Bronchial epithelial cell (primary cell): ENCODE measurements around the gene TRAPPC13. TPM values are rescaled to one million over a fixed set of nuclear protein-coding genes. Genes with fewer than 3 reads are reported as not detected.

Experiments used
- DNase-seq: peaks from one replicate; pipeline ENCODE4 v3.0.0-alpha.2; 2010; ENCODE audit warnings: low read depth
- FAIRE-seq: peaks from 2 replicates; lab custom pipeline; 2011; peaks lifted over from hg19 to GRCh38; lab: Jason Lieb, UNC
- H3K27me3 ChIP-seq: 2 replicates; pipeline ENCODE4 v1.5.1; 2011; ENCODE audit warnings: low read length; ENCODE audit not compliant: control insufficient read depth, insufficient read depth
- H3K36me3 ChIP-seq: 2 replicates; pipeline ENCODE4 v1.5.1; 2011; ENCODE audit warnings: low read length; ENCODE audit not compliant: control insufficient read depth, insufficient read depth
- H3K4me3 ChIP-seq: 2 replicates; pipeline ENCODE4 v1.5.1; 2011; ENCODE audit warnings: mild to moderate bottlenecking, low read depth, low read length, control low read depth
- total RNA-seq: library from RNA; depleted of rRNA; stranded (reverse); fragments of >200 nt; gene quantifications from 2 replicates; pipeline ENCODE4 v1.2.1, GENCODE V29; 2014
- TF ChIP-seq, protein P1 (sequence below): IDR thresholded peaks from 2 replicates; pipeline ENCODE4 v1.5.1; 2011; ENCODE audit warnings: mild to moderate bottlenecking, moderate library complexity, low read length, control low read depth, inconsistent platforms; ENCODE audit not compliant: insufficient read depth, severe bottlenecking

TRAPPC13 gene
- total RNA-seq, 1 donor from 2014 or later = 21.6 TPM

DNA sequence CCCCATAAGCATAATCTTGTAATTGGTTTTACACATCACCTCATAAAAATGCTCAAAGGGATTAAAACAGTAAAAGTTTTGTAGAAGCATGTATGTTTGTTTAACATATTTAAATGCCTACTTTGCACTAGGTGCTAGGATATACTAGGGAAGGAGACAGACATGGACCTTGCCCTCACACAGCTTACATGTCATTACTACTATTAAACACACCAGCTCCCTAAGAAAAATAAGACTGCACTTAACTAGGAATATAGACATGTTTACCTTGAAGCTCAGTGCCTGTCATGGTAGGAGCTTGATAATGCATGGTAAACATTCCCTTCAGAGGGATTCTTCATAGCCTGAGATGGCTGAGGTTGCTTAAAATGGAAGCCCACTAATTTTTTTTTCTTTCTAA, 6.2 kb downstream of the TRAPPC13 start:
- Histone ChIP-seq H3K4me3 (no peak overlapping the region), H3K36me3 (peaks cover 2% of the 10 kb centered on the region), H3K27me3 (no peaks in the 10 kb centered on the region)
- no peak for DNase-seq
- TF ChIP-seq, protein P1, sequence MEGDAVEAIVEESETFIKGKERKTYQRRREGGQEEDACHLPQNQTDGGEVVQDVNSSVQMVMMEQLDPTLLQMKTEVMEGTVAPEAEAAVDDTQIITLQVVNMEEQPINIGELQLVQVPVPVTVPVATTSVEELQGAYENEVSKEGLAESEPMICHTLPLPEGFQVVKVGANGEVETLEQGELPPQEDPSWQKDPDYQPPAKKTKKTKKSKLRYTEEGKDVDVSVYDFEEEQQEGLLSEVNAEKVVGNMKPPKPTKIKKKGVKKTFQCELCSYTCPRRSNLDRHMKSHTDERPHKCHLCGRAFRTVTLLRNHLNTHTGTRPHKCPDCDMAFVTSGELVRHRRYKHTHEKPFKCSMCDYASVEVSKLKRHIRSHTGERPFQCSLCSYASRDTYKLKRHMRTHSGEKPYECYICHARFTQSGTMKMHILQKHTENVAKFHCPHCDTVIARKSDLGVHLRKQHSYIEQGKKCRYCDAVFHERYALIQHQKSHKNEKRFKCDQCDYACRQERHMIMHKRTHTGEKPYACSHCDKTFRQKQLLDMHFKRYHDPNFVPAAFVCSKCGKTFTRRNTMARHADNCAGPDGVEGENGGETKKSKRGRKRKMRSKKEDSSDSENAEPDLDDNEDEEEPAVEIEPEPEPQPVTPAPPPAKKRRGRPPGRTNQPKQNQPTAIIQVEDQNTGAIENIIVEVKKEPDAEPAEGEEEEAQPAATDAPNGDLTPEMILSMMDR = no peak
- FAIRE-seq = no peak

DNA sequence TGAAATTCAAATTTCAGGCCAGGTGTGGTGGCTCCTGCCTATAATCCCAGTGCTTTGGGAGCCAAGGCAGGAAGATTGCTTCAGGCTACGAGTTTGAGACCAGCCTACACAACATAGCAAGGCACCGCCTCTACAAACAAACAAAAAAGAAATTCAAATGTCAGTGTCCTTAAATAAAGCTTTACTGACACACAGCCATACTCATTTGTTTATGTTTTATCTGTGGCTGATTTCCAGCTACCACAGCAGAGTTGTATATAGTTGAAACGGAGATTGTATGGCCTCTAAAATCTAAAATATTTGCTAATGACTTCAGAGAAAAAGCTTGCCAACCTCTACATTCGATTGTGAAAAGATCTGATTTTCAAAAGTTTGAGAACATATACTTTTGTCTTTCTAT, 15.4 kb downstream of the TRAPPC13 start:
- Histone ChIP-seq H3K4me3 (no peak overlapping the region), H3K27me3 (no peaks in the 10 kb centered on the region), H3K36me3 (peaks cover 2% of the 10 kb centered on the region)
- DNase-seq = no peak
- TF ChIP-seq, protein P1 = no peak
- no peak for FAIRE-seq

DNA sequence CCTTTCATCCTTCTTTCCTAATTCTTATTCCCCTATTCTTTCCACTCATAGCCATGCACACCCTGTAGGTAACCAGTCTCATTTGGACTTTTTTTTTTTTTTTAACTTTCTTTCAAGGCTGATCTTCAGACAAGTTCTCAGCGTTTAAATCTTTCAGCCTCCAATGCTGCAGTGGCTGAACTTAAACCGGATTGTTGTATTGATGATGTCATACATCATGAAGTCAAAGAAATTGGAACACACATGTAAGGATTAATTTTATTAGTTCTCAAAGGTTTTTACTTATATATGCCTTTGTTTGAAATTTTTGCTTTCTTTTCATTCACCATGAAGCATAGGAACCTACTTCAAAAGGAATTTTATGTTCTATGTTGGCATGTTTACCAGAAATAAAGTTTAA, 22.1 kb downstream of the TRAPPC13 start:
- Histone ChIP-seq H3K27me3 (no peaks in the 10 kb centered on the region), H3K4me3 (no peak overlapping the region), H3K36me3 (no peaks in the 10 kb centered on the region)
- FAIRE-seq (no peak), DNase-seq (no peak)
- TF ChIP-seq, protein P1 = no peak

DNA sequence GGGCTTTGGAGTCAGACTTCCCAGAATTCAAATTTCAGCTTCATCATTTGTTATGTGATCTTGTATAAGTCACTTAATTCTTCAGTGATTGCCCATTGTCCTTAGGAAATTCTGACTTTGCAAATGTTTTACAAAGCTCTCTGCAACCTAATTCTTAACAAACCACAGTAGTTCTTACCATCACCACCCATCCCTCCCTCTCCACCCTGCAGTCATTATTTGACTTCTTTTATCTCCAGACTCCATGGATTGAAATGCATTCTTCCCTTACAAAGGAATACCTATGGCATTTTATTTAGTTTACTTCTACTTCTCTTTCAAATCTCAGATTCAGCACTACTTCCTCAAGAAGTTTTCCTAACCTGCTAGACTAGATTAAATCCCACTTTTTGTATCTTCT, 23.1 kb downstream of the TRAPPC13 start:
- no peak for FAIRE-seq
- Histone ChIP-seq H3K4me3 (no peak overlapping the region), H3K27me3 (no peaks in the 10 kb centered on the region), H3K36me3 (no peaks in the 10 kb centered on the region)
- no peak for DNase-seq
- TF ChIP-seq, protein P1 = no peak

DNA sequence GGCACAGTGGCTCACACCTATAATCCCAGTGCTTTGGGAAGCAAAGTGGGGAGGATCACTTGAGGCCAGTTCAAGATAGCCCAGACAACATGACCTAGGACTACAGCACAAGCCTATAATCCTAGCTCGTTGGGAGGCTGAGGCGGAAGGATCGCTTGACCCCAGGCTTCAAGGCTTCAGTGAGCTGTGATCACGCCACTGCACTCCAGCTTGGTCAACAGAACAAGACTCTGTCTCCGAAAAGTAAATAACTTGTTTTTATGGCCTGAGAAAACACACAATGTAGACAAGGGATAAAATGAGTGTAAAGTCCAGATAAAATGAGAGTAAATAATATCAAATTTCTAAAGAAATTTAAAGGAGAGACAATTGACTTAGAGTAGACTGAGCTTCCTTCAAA, 26.3 kb downstream of the TRAPPC13 start:
- no peaks in the 10 kb centered on the region for H3K27me3 ChIP-seq
- FAIRE-seq (no peak), DNase-seq (no peak)
- H3K36me3 ChIP-seq = no peaks in the 10 kb centered on the region
- TF ChIP-seq, protein P1 = no peak
- H3K4me3 ChIP-seq = no peak overlapping the region

DNA sequence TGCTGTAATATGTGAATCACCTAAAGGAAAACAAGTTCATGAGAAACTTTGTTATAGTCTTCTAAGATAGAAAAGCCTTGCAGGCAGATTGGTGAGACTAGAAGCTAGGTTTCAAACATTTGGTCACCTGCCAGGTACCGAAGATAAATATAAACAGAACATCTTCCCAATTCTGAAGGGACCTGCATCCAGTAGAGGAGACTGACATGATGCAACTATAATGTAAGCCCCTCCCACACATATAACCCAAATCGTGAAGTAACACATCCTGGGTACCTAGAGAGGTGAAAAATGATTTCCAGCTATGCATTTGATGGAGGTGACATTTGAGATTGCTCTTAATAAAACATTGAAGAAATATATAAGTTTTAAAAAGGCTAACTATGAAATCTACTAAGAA, 29.9 kb downstream of the TRAPPC13 start:
- TF ChIP-seq, protein P1 = no peak
- DNase-seq = no peak
- no peak overlapping the region for H3K4me3 ChIP-seq
- no peak for FAIRE-seq
- H3K36me3 ChIP-seq = peaks cover 1% of the 10 kb centered on the region
- H3K27me3 ChIP-seq = no peaks in the 10 kb centered on the region
